GM21529 (cell line): ENCODE measurements around the gene LYST.
"Not testable (repeated sequence)": the region's sequence is repeated elsewhere in the genome, so short reads cannot be mapped to it uniquely, and the experiment has no call there.

Experiments
- ATAC-seq: cut with Tn5 transposase; IDR thresholded peaks from one replicate; pipeline ENCODE4 v1.9.1; 2021; ENCODE audit not compliant: unreplicated experiment

LYST gene, protein sequence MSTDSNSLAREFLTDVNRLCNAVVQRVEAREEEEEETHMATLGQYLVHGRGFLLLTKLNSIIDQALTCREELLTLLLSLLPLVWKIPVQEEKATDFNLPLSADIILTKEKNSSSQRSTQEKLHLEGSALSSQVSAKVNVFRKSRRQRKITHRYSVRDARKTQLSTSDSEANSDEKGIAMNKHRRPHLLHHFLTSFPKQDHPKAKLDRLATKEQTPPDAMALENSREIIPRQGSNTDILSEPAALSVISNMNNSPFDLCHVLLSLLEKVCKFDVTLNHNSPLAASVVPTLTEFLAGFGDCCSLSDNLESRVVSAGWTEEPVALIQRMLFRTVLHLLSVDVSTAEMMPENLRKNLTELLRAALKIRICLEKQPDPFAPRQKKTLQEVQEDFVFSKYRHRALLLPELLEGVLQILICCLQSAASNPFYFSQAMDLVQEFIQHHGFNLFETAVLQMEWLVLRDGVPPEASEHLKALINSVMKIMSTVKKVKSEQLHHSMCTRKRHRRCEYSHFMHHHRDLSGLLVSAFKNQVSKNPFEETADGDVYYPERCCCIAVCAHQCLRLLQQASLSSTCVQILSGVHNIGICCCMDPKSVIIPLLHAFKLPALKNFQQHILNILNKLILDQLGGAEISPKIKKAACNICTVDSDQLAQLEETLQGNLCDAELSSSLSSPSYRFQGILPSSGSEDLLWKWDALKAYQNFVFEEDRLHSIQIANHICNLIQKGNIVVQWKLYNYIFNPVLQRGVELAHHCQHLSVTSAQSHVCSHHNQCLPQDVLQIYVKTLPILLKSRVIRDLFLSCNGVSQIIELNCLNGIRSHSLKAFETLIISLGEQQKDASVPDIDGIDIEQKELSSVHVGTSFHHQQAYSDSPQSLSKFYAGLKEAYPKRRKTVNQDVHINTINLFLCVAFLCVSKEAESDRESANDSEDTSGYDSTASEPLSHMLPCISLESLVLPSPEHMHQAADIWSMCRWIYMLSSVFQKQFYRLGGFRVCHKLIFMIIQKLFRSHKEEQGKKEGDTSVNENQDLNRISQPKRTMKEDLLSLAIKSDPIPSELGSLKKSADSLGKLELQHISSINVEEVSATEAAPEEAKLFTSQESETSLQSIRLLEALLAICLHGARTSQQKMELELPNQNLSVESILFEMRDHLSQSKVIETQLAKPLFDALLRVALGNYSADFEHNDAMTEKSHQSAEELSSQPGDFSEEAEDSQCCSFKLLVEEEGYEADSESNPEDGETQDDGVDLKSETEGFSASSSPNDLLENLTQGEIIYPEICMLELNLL (N-terminal part only)

DNA sequence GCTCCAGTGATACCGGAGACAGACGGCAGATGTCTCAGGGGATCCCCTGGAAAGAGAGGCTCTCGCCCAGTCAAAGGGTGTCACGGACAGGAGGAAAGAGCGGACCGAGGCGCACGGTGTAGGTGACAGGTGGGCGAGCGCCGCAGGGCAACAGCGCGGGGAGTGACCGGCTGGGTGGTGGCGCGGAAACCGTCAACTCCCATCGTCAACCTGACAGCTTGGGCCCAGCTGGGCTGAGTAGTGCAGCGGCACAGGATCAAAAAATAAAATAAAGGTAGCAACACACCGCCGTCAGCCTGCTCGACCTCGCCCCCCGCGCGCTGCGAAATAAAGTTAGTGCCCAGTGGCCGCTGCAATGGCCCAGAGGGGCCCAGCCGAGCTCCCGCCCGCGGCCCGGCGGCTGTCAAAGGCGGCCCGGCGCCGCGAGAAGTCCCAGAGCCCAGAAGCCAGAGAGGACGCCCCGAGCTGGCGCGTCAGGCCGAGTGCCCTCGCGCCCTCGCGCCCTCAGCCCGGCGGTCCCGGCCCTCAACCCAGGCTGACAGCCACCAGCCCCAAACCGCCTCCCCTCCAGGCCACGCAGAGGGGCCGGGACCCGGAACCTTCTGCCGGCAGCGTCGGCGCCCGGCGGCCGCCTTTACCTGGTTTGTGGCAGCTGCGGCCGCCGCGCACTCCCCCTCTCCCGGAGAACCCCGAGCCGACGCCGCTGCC is at the start of gene LYST:
Gene LYST (minus strand): TSS at position 702 of the 708 bp plus-strand sequence. CDS start 36,489 bp downstream, outside the sequence.
- peak; percentile 53 for ATAC-seq

- not testable (repeated sequence) for ATAC-seq
Measured at GRCh38 chr1:235915489-235915888, 48.8 kb upstream of the LYST start.

DNA sequence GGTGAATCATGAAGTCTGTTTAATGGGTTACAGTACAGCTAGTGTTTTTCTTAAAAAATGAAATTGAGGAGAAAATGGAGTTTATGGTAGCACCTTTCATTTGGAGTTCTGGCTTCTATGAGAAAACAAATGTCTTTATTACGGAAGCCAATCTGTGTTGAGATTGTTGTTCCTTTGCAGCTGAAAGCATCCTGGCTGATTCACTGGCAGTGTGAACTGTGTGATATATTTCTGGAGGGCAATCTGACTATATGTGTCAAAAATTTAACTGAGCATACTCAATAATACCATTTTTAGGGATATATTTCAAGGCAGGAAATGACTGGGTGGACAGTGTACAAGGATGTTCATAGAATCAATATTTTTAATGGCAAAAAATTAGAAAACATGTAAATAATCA is 46.6 kb upstream of the LYST start:
- ATAC-seq, result no peak

- ATAC-seq, result no peak
Measured at GRCh38 chr1:235911876-235912275, 45.2 kb upstream of the LYST start.

GRCh38 chr1:235911300-235911662 is 44.6 kb upstream of the LYST start:
- ATAC-seq, result no peak

GRCh38 chr1:235910357-235911299 is 43.9 kb upstream of the LYST start:
- ATAC-seq, result peak; percentile 82

GRCh38 chr1:235908742-235909520 is 42.2 kb upstream of the LYST start:
- ATAC-seq, result no peak

GRCh38 chr1:235907897-235908240 is 41.2 kb upstream of the LYST start:
- ATAC-seq, result no peak

GRCh38 chr1:235907187-235907896 is 40.6 kb upstream of the LYST start:
- ATAC-seq, result no peak

DNA sequence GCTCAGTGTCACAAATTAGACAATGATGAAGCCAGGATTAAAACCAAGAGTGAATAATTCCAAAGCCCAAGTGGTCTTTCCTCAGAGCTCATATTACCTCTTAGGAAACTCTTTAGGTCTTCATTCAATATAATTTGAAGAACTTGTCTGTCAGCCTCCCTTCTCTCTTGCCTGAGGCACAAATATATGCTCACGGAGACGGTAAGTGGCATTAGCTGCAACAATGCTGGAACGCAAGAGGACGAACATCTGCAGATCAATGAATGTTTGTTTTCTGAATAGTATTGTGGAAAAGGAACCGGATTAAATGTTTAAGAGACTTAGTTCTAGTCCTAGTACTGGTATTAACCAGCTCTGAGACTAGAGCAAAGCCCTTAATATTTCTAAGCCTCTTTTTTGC is 39.7 kb upstream of the LYST start:
- no peak for ATAC-seq

DNA sequence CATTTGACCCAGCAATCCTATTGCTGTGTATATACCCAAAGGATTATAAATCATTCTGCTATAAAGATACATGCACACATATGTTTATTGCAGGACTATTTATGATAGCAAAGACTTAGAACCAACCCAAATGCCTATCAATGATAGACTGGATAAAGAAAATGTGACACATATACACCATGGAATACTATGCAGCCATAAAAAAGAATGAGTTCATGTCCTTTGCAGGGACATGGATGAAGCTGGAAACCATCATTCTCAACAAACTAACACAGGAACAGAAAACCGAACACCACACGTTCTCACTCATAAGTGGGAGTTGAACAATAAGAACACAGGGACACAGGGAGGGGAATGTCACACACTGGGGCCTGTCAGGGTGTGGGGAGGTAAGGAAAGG is 37.1 kb upstream of the LYST start:
- ATAC-seq, result not testable (repeated sequence)

DNA sequence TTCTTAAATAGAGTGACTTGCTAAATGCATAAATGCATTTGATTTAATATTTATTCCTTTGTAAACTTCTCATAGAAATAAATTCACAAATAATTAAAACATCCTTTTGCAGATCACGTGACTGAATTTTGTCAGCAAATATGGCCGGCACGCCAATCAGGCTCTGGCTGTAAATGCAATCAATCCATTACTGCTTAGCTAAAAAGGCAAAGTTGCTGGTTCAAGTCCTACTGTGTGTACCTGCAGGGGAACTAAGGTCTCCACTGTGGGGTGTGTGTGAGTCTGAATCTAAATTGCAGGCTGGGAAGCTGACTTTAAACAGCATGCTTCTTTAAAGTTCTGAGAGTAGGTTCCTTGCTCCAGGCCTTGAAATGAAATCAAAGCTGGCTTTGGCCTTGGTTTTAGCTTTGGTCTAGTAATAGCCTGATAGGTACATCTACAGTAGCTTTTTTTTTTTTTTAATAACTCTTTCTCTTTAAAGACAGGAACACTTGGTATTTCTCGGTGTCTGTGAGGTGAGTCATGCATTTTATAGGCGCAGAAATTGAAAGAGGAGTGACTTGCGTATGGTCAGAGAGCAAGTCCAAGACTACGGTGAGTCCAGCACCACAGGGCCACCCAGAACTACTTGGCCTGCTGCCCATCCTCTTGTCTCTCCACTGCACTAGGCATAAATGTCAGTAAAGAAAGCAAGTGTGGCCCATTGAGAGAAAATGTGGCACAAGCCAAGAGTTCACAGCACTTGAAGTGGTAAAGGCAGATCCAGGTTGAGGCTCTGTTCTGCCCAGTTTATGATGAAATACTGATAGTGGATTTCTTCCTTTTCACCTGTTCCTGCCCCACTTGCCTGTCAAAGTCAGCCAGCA is 36.2 kb upstream of the LYST start:
- ATAC-seq, result no peak

GRCh38 chr1:235901461-235901860 is 34.8 kb upstream of the LYST start:
- ATAC-seq, result no peak

- ATAC-seq, result no peak
Measured at GRCh38 chr1:235898126-235898525, 31.4 kb upstream of the LYST start.

DNA sequence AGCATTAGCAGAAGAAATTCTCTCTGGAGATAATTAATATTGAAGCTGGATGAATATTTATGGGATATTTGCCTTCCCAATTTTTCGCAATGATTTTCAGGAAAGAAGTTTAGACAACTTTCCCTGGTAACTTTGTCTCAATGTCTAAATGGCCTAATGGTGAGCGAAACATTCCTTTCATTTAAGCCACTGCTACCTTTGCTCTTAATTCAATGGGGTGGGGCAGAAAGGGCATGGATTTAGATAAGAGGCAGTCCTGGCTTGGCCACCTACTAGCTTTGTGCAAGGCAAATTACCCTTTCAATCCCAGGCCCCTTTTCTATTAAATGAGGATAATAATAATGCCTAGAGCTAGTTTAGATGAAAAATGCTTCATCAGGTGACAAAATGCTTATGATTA is 27.1 kb upstream of the LYST start:
- ATAC-seq, result no peak

- no peak for ATAC-seq
Measured at GRCh38 chr1:235892734-235893413, 26.2 kb upstream of the LYST start.

DNA sequence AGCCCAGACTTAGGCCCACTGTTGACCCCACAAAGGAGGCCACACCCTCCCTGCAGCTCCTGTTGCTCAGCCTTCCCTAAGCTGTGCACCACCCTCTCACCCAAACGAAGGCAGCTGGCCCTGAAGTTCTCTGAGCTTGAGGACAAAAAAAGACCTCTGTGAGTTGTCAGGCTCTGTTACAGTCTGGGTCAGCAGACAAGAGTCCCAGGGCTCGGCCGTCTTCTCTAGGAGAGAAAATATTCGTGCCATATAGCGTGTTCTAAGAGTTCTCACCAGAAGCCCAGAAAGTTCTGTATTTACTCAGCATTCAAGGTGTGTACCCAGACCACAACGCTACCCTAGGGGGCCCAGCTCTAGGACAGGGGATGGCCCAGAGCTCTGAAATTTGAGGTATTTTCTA is 25.5 kb upstream of the LYST start:
- ATAC-seq, result no peak
